HS-5 (cell line): ENCODE results near the gene PSG7.
"Not testable (repeated sequence)": the region's sequence is repeated elsewhere in the genome, so short reads cannot be mapped to it uniquely, and the experiment has no call there.

ENCODE experiments used
- DNase-seq: peaks from one replicate; pipeline ENCODE4 v3.0.0-alpha.2; 2012; ENCODE audit warnings: low read depth

The PSG7 gene

GRCh38 chr19:42913516-42913915 is 23.5 kb downstream of the PSG7 start:
- DNase-seq = not testable (repeated sequence)

GRCh38 chr19:42912941-42913340 is 24.1 kb downstream of the PSG7 start:
- DNase-seq = not testable (repeated sequence)

GRCh38 chr19:42911731-42912130 is 25.3 kb downstream of the PSG7 start:
- DNase-seq = not testable (repeated sequence)

GRCh38 chr19:42906162-42906561 is 30.8 kb downstream of the PSG7 start:
- not testable (repeated sequence) for DNase-seq

GRCh38 chr19:42900561-42900960 is 36.4 kb downstream of the PSG7 start:
- not testable (repeated sequence) for DNase-seq

- DNase-seq = not testable (repeated sequence)
These were observed 37.3 kb downstream of the PSG7 start for GRCh38 chr19:42899674-42900073.

GRCh38 chr19:42899110-42899509 is 37.9 kb downstream of the PSG7 start:
- DNase-seq = not testable (repeated sequence)

GRCh38 chr19:42898656-42899055 is 38.4 kb downstream of the PSG7 start:
- not testable (repeated sequence) for DNase-seq

GRCh38 chr19:42897729-42898128 is 39.3 kb downstream of the PSG7 start:
- DNase-seq = not testable (repeated sequence)

- DNase-seq = not testable (repeated sequence)
These were observed 46.6 kb downstream of the PSG7 start for GRCh38 chr19:42890446-42890845.

- DNase-seq = not testable (repeated sequence)
These were observed 49.0 kb downstream of the PSG7 start for GRCh38 chr19:42887876-42888445.

GRCh38 chr19:42882730-42883129 is 54.3 kb downstream of the PSG7 start:
- DNase-seq = not testable (repeated sequence)

- DNase-seq = not testable (repeated sequence)
These were observed 55.0 kb downstream of the PSG7 start for GRCh38 chr19:42882010-42882409.

GRCh38 chr19:42881279-42881678 is 55.7 kb downstream of the PSG7 start:
- DNase-seq = not testable (repeated sequence)

GRCh38 chr19:42880621-42881020 is 56.4 kb downstream of the PSG7 start:
- DNase-seq = not testable (repeated sequence)

- no peak for DNase-seq
These were observed 57.4 kb downstream of the PSG7 start, which contains the start of gene PSG1 for GRCh38 chr19:42879613-42880012. PSG1 (minus strand) TSS chr19:42879713; CDS start chr19:42879581, 132 bp downstream.

GRCh38 chr19:42876596-42876995 is 60.4 kb downstream of the PSG7 start:
- not testable (repeated sequence) for DNase-seq

- not testable (repeated sequence) for DNase-seq
These were observed 61.1 kb downstream of the PSG7 start for GRCh38 chr19:42875881-42876280.

GRCh38 chr19:42874901-42875813 is 61.9 kb downstream of the PSG7 start:
- not testable (repeated sequence) for DNase-seq

GRCh38 chr19:42874136-42874535 is 62.9 kb downstream of the PSG7 start:
- DNase-seq = not testable (repeated sequence)
